ENCODE results near the gene CDKN2B-AS1. TPM values are rescaled to one million over a fixed set of nuclear protein-coding genes. Genes with fewer than 3 reads are reported as not detected.

CDKN2B-AS1 gene
- total RNA-seq, 2 donors from 2014 or later: not detected

- no peak for DNase-seq
- H3K9ac ChIP-seq (ENCODE audit: extremely low read depth, low read length, poor library complexity, severe bottlenecking): no peak overlapping the region
- Mint-ChIP-seq H3K4me1 (peaks cover 8% of the 10 kb centered on the region), H3K9me3 (no peaks in the 10 kb centered on the region), H3K27ac (no peak overlapping the region), H3K36me3 (ENCODE audit: low read depth) (no peaks in the 10 kb centered on the region), H3K27me3 (ENCODE audit: insufficient read depth) (peaks cover 99% of the 10 kb centered on the region), H3K4me3 (no peak overlapping the region)
- WGBS, 2 experiments (ENCODE audit: insufficient coverage in 1 of 2, insufficient read length in 1 of 2): 75 to 90% methylated on average over 2 to 3 of the region's 5 CpGs
- H3K36me3 ChIP-seq (ENCODE audit: control insufficient read depth, insufficient read depth, low read length): no peaks in the 10 kb centered on the region
- TF ChIP-seq CTCF (conservative IDR thresholded peaks at IDR 0.05): no peak
- no peak overlapping the region for H3K27ac ChIP-seq (ENCODE audit: low read depth, low read length)
- no peak overlapping the region for H3K4me3 ChIP-seq (ENCODE audit: low read length)
- no peaks in the 10 kb centered on the region for H3K9me3 ChIP-seq (ENCODE audit: control insufficient read depth, low read length)
- peaks cover 100% of the 10 kb centered on the region for H3K27me3 ChIP-seq (ENCODE audit: control insufficient read depth, insufficient read depth, low read length, poor library complexity, severe bottlenecking)
- H3K4me1 ChIP-seq (ENCODE audit: control insufficient read depth, insufficient read depth, low read length): no peaks in the 10 kb centered on the region
Measured at GRCh38 chr9:21985964-21986667, 8.5 kb upstream of the CDKN2B-AS1 start.

- H3K9me3 ChIP-seq (ENCODE audit: control insufficient read depth, low read length): no peaks in the 10 kb centered on the region
- H3K9ac ChIP-seq (ENCODE audit: extremely low read depth, low read length, poor library complexity, severe bottlenecking): no peak overlapping the region
- no peak for TF ChIP-seq CTCF (conservative IDR thresholded peaks at IDR 0.05)
- no peaks in the 10 kb centered on the region for H3K9me3 Mint-ChIP-seq
- peaks cover 95% of the 10 kb centered on the region for H3K27me3 Mint-ChIP-seq (ENCODE audit: insufficient read depth)
- H3K4me3 ChIP-seq (ENCODE audit: low read length): no peak overlapping the region
- H3K27me3 ChIP-seq (ENCODE audit: control insufficient read depth, insufficient read depth, low read length, poor library complexity, severe bottlenecking): peaks cover 100% of the 10 kb centered on the region
- 22 to 37% methylated on average over 5 to 7 of the region's 9 CpGs for WGBS, 2 experiments (ENCODE audit: insufficient coverage in 1 of 2, insufficient read length in 1 of 2)
- no peaks in the 10 kb centered on the region for H3K36me3 Mint-ChIP-seq (ENCODE audit: low read depth)
- no peak overlapping the region for H3K27ac Mint-ChIP-seq
- no peak for DNase-seq
- H3K4me1 ChIP-seq (ENCODE audit: control insufficient read depth, insufficient read depth, low read length): no peaks in the 10 kb centered on the region
- H3K36me3 ChIP-seq (ENCODE audit: control insufficient read depth, insufficient read depth, low read length): no peaks in the 10 kb centered on the region
- no peak overlapping the region for H3K4me3 Mint-ChIP-seq
- peaks cover 10% of the 10 kb centered on the region for H3K4me1 Mint-ChIP-seq
- H3K27ac ChIP-seq (ENCODE audit: low read depth, low read length): no peak overlapping the region
Measured at GRCh38 chr9:21988056-21988990, 6.3 kb upstream of the CDKN2B-AS1 start.

GRCh38 chr9:21989440-21990189 is 5.0 kb upstream of the CDKN2B-AS1 start:
- no peaks in the 10 kb centered on the region for H3K36me3 ChIP-seq (ENCODE audit: control insufficient read depth, insufficient read depth, low read length)
- peak overlapping the region; percentile 43 for H3K4me3 Mint-ChIP-seq
- no peak overlapping the region for H3K9ac ChIP-seq (ENCODE audit: extremely low read depth, low read length, poor library complexity, severe bottlenecking)

More at GRCh38 chr9:21989440-21990189, 5.0 kb upstream of the CDKN2B-AS1 start:
- no peak overlapping the region for H3K27ac Mint-ChIP-seq
- H3K4me1 ChIP-seq (ENCODE audit: control insufficient read depth, insufficient read depth, low read length): no peaks in the 10 kb centered on the region
- peaks cover 12% of the 10 kb centered on the region for H3K4me1 Mint-ChIP-seq
- peaks cover 96% of the 10 kb centered on the region for H3K27me3 ChIP-seq (ENCODE audit: control insufficient read depth, insufficient read depth, low read length, poor library complexity, severe bottlenecking)
- 17 to 39% methylated on average over 15 to 35 of the region's 35 CpGs for WGBS, 2 experiments (ENCODE audit: insufficient coverage in 1 of 2, insufficient read length in 1 of 2)
- no peaks in the 10 kb centered on the region for H3K9me3 ChIP-seq (ENCODE audit: control insufficient read depth, low read length)
- peak; percentile 67 for DNase-seq
- H3K4me3 ChIP-seq (ENCODE audit: low read length): no peak overlapping the region
- no peaks in the 10 kb centered on the region for H3K36me3 Mint-ChIP-seq (ENCODE audit: low read depth)
- H3K27me3 Mint-ChIP-seq (ENCODE audit: insufficient read depth): peaks cover 91% of the 10 kb centered on the region
- no peak overlapping the region for H3K27ac ChIP-seq (ENCODE audit: low read depth, low read length)
- H3K9me3 Mint-ChIP-seq: no peaks in the 10 kb centered on the region
- TF ChIP-seq CTCF (conservative IDR thresholded peaks at IDR 0.05): no peak
